BJ (cell line): Measurements from ENCODE around the gene GALNS. TPM values are rescaled to one million over a fixed set of nuclear protein-coding genes. Genes with fewer than 3 reads are reported as not detected.

Experiments used
- CTCF ChIA-PET: fragments of 350-600 bp; formaldehyde crosslinking; extraction: SDS; loops from one replicate; lab custom pipeline; 2021; ENCODE audit warnings: antibody characterized with exemption, inconsistent platforms; lab: Yijun Ruan, JAX
- POLR2A ChIA-PET: fragments of 300-600 bp; sonication (Branson Sonifier 250); formaldehyde crosslinking; extraction: SDS; loops from one replicate; lab custom pipeline; 2021; ENCODE audit warnings: antibody characterized with exemption; lab: Charles Lee
- DNase-seq: peaks from one replicate; pipeline ENCODE4 v3.0.0-alpha.2; 2011; ENCODE audit warnings: low read depth
- H3K27me3 ChIP-seq: 2 replicates; pipeline ENCODE4 v1.6.0; 2011; ENCODE audit warnings: low read length; ENCODE audit not compliant: control insufficient read depth, insufficient read depth
- H3K36me3 ChIP-seq: 2 replicates; pipeline ENCODE4 v1.5.1; 2011; ENCODE audit warnings: low read length; ENCODE audit not compliant: control insufficient read depth, insufficient read depth
- H3K4me3 ChIP-seq: 2 replicates; pipeline ENCODE4 v1.5.1; 2011; ENCODE audit warnings: low read depth, mild to moderate bottlenecking, control low read depth, low read length
- CTCF ChIP-seq: IDR thresholded peaks from 2 replicates; pipeline ENCODE4 v1.5.1; 2011; ENCODE audit warnings: low read depth, mild to moderate bottlenecking, control low read depth, inconsistent platforms, low read length, moderate library complexity; ENCODE audit not compliant: insufficient read depth
- polyA plus RNA-seq: library from polyadenylated mRNA; depleted of rRNA; stranded (reverse); fragments of >200 nt; gene quantifications from 2 replicates; pipeline ENCODE4 v1.2.3, GENCODE V29; 2011

The GALNS gene
- polyA plus RNA-seq, 1 experiment = 9.7 TPM

- H3K4me3 ChIP-seq = no peak overlapping the region
- H3K27me3 ChIP-seq = no peaks in the 10 kb centered on the region
- ChIA-PET CTCF (interaction anchor here (0.6 to 0.9 kb wide), 2 partner anchors 22 to 122 kb away, joined by 3 read pairs; no protein-coding TSS in a partner anchor), POLR2A (no interaction called here)
- no peak for TF ChIP-seq CTCF
- no peak for DNase-seq
- H3K36me3 ChIP-seq = no peaks in the 10 kb centered on the region
Measured at GRCh38 chr16:88880226-88881006, 23.7 kb upstream of the GALNS start.

GRCh38 chr16:88879788-88880055, 23.0 kb upstream of the GALNS start:
- H3K36me3 ChIP-seq = no peaks in the 10 kb centered on the region
- ChIA-PET CTCF (no interaction called here), POLR2A (no interaction called here)
- H3K27me3 ChIP-seq = no peaks in the 10 kb centered on the region
- no peak for TF ChIP-seq CTCF
- H3K4me3 ChIP-seq = no peak overlapping the region
- no peak for DNase-seq

GRCh38 chr16:88878967-88879787, 22.4 kb upstream of the GALNS start:
- no peak for DNase-seq
- ChIA-PET POLR2A (no interaction called here), CTCF (interaction anchor here (0.7 to 1.1 kb wide), 2 partner anchors 15 to 25 kb away, joined by 3 read pairs; no protein-coding TSS in a partner anchor)
- no peaks in the 10 kb centered on the region for H3K36me3 ChIP-seq
- no peak for TF ChIP-seq CTCF
- H3K27me3 ChIP-seq = no peaks in the 10 kb centered on the region
- H3K4me3 ChIP-seq = no peak overlapping the region

- POLR2A ChIA-PET = no interaction called here
- H3K4me3 ChIP-seq = no peak overlapping the region
- no peak for TF ChIP-seq CTCF
- CTCF ChIA-PET = interaction anchor here (0.7 to 1.1 kb wide), 2 partner anchors 14 to 26 kb away, joined by 3 read pairs; no protein-coding TSS in a partner anchor
- no peak for DNase-seq
- H3K36me3 ChIP-seq = no peaks in the 10 kb centered on the region
- no peaks in the 10 kb centered on the region for H3K27me3 ChIP-seq
Measured at GRCh38 chr16:88878356-88878755, 21.6 kb upstream of the GALNS start.

GRCh38 chr16:88877564-88878289, 21.0 kb upstream of the GALNS start:
- no peak overlapping the region for H3K4me3 ChIP-seq
- no peak for DNase-seq
- POLR2A ChIA-PET = no interaction called here
- H3K36me3 ChIP-seq = no peaks in the 10 kb centered on the region
- H3K27me3 ChIP-seq = no peaks in the 10 kb centered on the region
- no peak for TF ChIP-seq CTCF
- CTCF ChIA-PET = no interaction called here
